Pancreas (tissue), 10 donors: Measurements from ENCODE around the gene SNAPC4. TPM values are rescaled to one million over a fixed set of nuclear protein-coding genes. Genes with fewer than 3 reads are reported as not detected.
A peak's percentile ranks its signal among the peaks of the same experiment; 100 is the strongest.

Experiments used
- ATAC-seq, 4 donors: fragments of 200-7000 bp; cut with Tn5 transposase; one replicate each; pipeline versions ENCODE4 v1.8.0 to v1.9.1; 2020; ENCODE audit warnings: mild to moderate bottlenecking in 4 of 4, moderate library complexity in 4 of 4
- DNase-seq, 6 donors: peaks; one replicate each; pipeline ENCODE4 v3.0.0-alpha.2; 2020
- FAIRE-seq: peaks from 2 replicates; lab custom pipeline; 2012; peaks lifted over from hg19 to GRCh38; lab: Jason Lieb, UNC
- H3K27ac ChIP-seq, 4 donors: fragments of 200-600 bp; sonication (generic); 1 replicate in 3 of 4; 2 replicates in 1 of 4; pipeline versions ENCODE4 v1.5.0 to v1.8.0; 2020
- H3K27me3 ChIP-seq, 4 donors: fragments of 200-600 bp; one replicate each; pipeline ENCODE4 v1.8.0; 2021
- H3K36me3 ChIP-seq, 3 donors: fragments of 200-600 bp; sonication (generic) in 1 of 3; one replicate each; pipeline versions ENCODE4 v1.5.0 to v1.8.0; 2020 to 2021
- H3K4me1 ChIP-seq, 3 donors: fragments of 200-600 bp; one replicate each; pipeline ENCODE4 v1.8.0; 2021
- H3K4me3 ChIP-seq, 4 donors: fragments of 200-600 bp; sonication (generic) in 2 of 4; one replicate each; pipeline versions ENCODE4 v1.5.0 to v1.8.0; 2020 to 2021
- H3K9me3 ChIP-seq, 4 donors: fragments of 200-600 bp; one replicate each; pipeline ENCODE4 v1.8.0; 2021
- WGBS, 2 donors: extraction: QIAGEN DNeasy Blood & Tissue Kit; methylation state at CpG; one replicate each; pipeline ENCODE4 v1.1.7; 2013; 5-methylcytosine and 5-hydroxymethylcytosine counted together
- intact Hi-C, 3 donors: fragments of 100-400 bp; cut with DNase I; formaldehyde crosslinking; loops; one replicate each; pipeline versions ENCODE4 v1.11.1 to v1.14.2; 2022
- polyA plus RNA-seq, 2 donors: library from polyadenylated mRNA; stranded (reverse); fragments of 200-250 nt; gene quantifications; one replicate each; pipeline ENCODE4 v1.2.3, GENCODE V29; 2013
- total RNA-seq, 6 donors: library from RNA; stranded (reverse); fragmentation: NEBNext Ultra II Directional in 4 of 6; extraction: Animal tissue kit (Norgen Biotek cat#: 25700) in 4 of 6; gene quantifications; one replicate each; pipeline versions ENCODE4 v1.2.1 to v1.2.4, GENCODE V29; 2021 to 2023
- TF ChIP-seq, protein P1 (sequence below), 4 donors: fragments of 200-600 bp; sonication (generic) in 3 of 4; IDR thresholded peaks; one replicate each; pipeline versions ENCODE4 v1.5.0 to v1.8.0; 2021; ENCODE audit warnings: antibody characterized with exemption in 4 of 4
- donor health status: healthy with polysubstance abuse.
- donor health status: DM: no; HTN: no; CAD: no; lungs with moderate emphysema.
- donor health status: DM: no; HTN: no; CAD: no.
- donor health status: control.
- donor health status: control.
- donor health status: Bipolar disorder and iron deficiency.
- donor health status: DM: yes; HTN: yes; CAD: no.
- donor health status: DM: no; HTN: no; CAD: no.
- donor health status: DM: no; HTN: no; CAD: no.
- donor health status: DM: yes; HTN: yes; CAD: no.

The SNAPC4 gene
- total and polyA plus RNA-seq, 8 donors: 3.8 to 22.0 (median 5.2) TPM

DNA sequence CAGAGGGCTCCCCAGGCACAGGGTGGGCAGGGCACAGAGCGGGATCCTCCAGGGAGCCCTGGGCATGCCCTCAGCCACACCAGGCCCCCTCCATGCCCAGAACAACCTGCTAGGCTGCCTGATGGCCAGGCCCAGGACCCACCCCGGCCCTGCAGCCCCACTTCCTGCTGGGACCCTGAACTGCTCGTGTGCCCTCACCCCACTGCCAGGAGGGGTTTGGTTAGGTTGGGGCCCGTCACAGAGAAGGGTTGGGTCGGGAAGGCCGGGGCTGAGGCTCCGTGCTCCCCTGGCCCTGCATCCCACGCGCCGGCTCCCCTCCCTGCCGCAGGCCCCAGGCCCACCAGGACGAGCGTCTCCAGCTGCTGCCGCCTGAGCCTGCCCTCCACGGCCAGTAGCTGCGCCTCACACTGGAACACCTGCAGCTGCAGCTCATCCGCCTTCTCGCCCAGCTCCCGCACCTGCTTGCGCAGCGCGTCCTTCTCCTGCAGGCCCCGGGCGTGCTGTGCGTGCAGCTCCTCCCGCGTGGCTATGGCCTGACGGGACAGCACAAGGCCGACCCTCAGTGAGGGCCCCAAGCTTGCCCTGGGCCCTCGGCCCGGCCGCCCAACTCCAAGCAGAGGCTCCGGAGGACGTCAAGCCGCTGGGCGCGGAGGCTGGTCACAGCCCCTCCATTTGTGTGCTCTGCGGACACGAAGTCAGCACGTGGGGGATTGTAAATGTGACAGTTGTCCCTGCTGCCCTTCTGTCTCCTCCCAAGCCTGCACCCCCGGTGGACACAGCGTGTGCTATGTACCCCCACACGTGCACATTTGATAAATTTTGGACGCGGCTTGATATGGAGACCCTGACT lies 32.4 kb downstream of the SNAPC4 start:
- 81 to 83% methylated on average over 39 to 45 of the region's 45 CpGs for whole genome bisulfite sequencing, 2 donors
- no peak overlapping the region for H3K4me3 ChIP-seq
- H3K4me1 ChIP-seq: peaks cover 0 to 7% (median 4%) of the 10 kb centered on the region in 3 donors
- no peak overlapping the region for H3K27ac ChIP-seq
- H3K9me3 ChIP-seq: no peaks in the 10 kb centered on the region
- H3K36me3 ChIP-seq: no peaks in the 10 kb centered on the region
- DNase-seq (peak in 1 of 6 donors; percentile 31), FAIRE-seq (no peak), ATAC-seq (no peak)
- TF ChIP-seq, protein P1, sequence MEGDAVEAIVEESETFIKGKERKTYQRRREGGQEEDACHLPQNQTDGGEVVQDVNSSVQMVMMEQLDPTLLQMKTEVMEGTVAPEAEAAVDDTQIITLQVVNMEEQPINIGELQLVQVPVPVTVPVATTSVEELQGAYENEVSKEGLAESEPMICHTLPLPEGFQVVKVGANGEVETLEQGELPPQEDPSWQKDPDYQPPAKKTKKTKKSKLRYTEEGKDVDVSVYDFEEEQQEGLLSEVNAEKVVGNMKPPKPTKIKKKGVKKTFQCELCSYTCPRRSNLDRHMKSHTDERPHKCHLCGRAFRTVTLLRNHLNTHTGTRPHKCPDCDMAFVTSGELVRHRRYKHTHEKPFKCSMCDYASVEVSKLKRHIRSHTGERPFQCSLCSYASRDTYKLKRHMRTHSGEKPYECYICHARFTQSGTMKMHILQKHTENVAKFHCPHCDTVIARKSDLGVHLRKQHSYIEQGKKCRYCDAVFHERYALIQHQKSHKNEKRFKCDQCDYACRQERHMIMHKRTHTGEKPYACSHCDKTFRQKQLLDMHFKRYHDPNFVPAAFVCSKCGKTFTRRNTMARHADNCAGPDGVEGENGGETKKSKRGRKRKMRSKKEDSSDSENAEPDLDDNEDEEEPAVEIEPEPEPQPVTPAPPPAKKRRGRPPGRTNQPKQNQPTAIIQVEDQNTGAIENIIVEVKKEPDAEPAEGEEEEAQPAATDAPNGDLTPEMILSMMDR (IDR thresholded peaks at IDR 0.05): no peak
- no peaks in the 10 kb centered on the region for H3K27me3 ChIP-seq
- intact Hi-C loops: no loop called here

DNA sequence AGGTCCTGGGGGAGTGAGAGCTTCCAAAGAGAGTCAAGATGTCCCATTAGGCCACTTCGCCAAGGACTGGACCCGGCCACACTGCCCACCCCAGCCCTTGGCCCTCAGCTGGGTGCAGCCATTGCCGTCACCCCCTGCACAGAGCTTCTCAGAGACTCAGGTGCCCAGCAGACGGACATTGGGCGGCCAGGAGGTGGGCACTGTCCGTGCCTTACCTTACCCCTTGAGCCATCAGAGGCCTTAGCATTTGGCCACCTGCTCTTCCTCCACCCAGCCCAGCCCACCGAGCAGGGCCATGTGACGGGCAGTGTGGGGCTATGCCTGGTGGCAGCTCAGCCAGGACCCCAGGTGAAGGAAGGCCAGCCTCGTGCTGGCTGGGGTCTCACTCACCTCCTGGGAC lies 33.1 kb downstream of the SNAPC4 start:
- H3K36me3 ChIP-seq: no peaks in the 10 kb centered on the region
- TF ChIP-seq, protein P1 (IDR thresholded peaks at IDR 0.05): no peak
- no peaks in the 10 kb centered on the region for H3K9me3 ChIP-seq
- ATAC-seq (no peak), DNase-seq (peak in 1 of 6 donors; percentile 24), FAIRE-seq (no peak)
- 82 to 90% methylated on average over 9 of the region's 9 CpGs for WGBS, 2 donors
- H3K27ac ChIP-seq: no peak overlapping the region
- H3K4me3 ChIP-seq: no peak overlapping the region
- H3K27me3 ChIP-seq: no peaks in the 10 kb centered on the region
- intact Hi-C loops: no loop called here
- peaks cover 0 to 6% (median 5%) of the 10 kb centered on the region in 3 donors for H3K4me1 ChIP-seq

DNA sequence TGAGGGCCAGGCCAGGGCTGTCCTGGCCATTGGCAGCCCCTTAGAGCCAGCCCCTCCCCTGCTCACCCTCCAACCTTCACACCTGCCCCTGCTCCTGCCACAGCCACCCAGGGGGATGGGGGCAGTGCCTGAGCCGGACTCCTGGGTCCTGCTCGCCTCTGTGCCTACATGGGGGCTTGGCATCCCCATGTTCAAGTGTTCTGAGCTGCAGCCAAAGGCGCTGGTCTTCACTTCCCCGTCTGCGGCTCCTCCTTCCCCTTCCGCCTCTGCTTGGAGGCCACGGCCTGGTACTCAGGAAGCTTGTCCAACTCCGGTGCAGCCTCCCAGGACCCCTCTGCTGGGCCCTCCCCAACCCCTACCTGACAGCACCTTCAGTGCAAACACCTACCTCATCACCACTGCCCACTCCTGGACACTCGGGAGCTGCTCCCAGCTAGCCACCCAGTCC lies 34.2 kb downstream of the SNAPC4 start:
- no peak for ATAC-seq
- intact Hi-C loops: no loop called here

DNA sequence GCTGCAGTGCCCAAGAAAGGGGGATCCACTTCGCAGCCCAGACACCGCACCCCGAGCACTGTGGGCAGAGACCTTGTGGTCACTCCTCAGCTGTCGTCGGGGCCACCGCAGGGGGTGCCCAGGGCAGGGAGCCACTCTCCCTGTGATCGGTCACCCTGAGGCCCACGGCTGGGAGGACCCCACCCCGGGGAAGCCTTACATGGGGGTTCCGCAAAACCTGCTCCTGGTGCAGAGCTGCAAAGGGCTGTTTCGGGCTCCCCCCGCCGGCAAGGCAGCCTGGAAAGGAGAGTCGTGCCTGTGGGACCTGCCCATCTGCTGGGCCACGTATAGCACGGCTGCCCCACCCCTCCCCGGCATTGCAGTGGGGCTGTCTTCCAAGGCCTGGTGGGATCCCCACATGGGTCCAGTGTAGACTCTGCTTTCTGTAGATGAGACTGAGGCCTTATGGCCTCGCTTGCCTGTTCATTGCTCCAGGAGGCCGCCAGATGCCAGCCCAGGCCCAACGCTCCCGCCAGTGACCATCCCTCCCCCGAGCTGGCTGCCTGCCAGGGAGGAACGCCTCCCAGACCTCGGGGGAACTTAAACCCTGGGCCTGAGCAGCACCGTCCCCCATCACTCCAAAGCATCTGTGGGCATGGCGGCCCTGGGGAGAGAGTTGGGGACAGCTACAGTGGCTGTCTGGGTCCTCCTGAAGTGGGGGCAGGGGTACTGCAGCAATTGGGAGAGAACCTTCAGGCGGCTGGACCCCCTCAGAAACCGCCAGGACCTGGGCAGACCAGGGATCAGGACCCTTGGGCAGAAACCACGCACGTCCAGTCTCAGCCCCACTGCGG lies 34.8 kb downstream of the SNAPC4 start:
- Histone ChIP-seq H3K9me3 (no peaks in the 10 kb centered on the region), H3K27me3 (no peaks in the 10 kb centered on the region), H3K4me1 (peaks cover 0 to 6% (median 5%) of the 10 kb centered on the region in 3 donors), H3K27ac (no peak overlapping the region), H3K36me3 (no peaks in the 10 kb centered on the region), H3K4me3 (no peak overlapping the region)
- intact Hi-C loops: no loop called here
- no peak for FAIRE-seq
- no peak for ATAC-seq
- WGBS, 2 donors: 77 to 84% methylated on average over 29 to 31 of the region's 31 CpGs
- TF ChIP-seq, protein P1 (IDR thresholded peaks at IDR 0.05): no peak
- DNase-seq: peak in 1 of 6 donors; percentile 69

More for the DNA sequence above, 34.2 kb downstream of the SNAPC4 start:
- no peaks in the 10 kb centered on the region for H3K27me3 ChIP-seq
- no peaks in the 10 kb centered on the region for H3K36me3 ChIP-seq
- 69 to 73% methylated on average over 9 of the region's 9 CpGs for WGBS, 2 donors
- H3K4me1 ChIP-seq: peaks cover 0 to 6% (median 5%) of the 10 kb centered on the region in 3 donors
- FAIRE-seq (no peak), DNase-seq (peak in 1 of 6 donors; percentile 42)
- H3K27ac ChIP-seq: no peak overlapping the region
- TF ChIP-seq, protein P1 (IDR thresholded peaks at IDR 0.05): no peak
- H3K4me3 ChIP-seq: no peak overlapping the region
- H3K9me3 ChIP-seq: no peaks in the 10 kb centered on the region
